Mesothelial cell of epicardium (in vitro differentiated cells): ENCODE measurements around the gene PIGC. TPM values are rescaled to one million over a fixed set of nuclear protein-coding genes. Genes with fewer than 3 reads are reported as not detected.

ENCODE experiments used
- DNase-seq, 2 experiments: peaks; one replicate each; pipeline ENCODE4 v3.0.0; 2021; ENCODE audit warnings: low spot score in 2 of 2; ENCODE audit not compliant: unreplicated experiment in 2 of 2
- H3K27ac Mint-ChIP-seq: 2 replicates; pipeline ENCODE4 v1.8.0; 2021; ENCODE audit warnings: mixed read lengths
- H3K27me3 Mint-ChIP-seq: 2 replicates; pipeline ENCODE4 v1.8.0; 2021; ENCODE audit warnings: low read depth, mixed read lengths
- H3K36me3 Mint-ChIP-seq: 2 replicates; pipeline ENCODE4 v1.8.0; 2021; ENCODE audit warnings: mixed read lengths
- H3K4me1 Mint-ChIP-seq: 2 replicates; pipeline ENCODE4 v1.8.0; 2021; ENCODE audit warnings: mixed read lengths
- H3K4me3 Mint-ChIP-seq: 2 replicates; pipeline ENCODE4 v1.8.0; 2021; ENCODE audit warnings: mild to moderate bottlenecking, moderate library complexity, mixed read lengths
- H3K9me3 Mint-ChIP-seq: 2 replicates; pipeline ENCODE4 v1.8.0; 2021; ENCODE audit warnings: mixed read lengths
- total RNA-seq: library from RNA; stranded (reverse); gene quantifications from 3 replicates; pipeline ENCODE4 v1.2.1, GENCODE V29; 2021
- TF ChIP-seq, protein P1 (sequence below): fragments of 200-600 bp; sonication (generic); IDR thresholded peaks from one replicate; pipeline ENCODE4 v1.5.0; 2021; ENCODE audit warnings: antibody characterized with exemption; ENCODE audit not compliant: unreplicated experiment

PIGC gene
- total RNA-seq, 1 donor from 2014 or later, result 31.9 TPM

DNA sequence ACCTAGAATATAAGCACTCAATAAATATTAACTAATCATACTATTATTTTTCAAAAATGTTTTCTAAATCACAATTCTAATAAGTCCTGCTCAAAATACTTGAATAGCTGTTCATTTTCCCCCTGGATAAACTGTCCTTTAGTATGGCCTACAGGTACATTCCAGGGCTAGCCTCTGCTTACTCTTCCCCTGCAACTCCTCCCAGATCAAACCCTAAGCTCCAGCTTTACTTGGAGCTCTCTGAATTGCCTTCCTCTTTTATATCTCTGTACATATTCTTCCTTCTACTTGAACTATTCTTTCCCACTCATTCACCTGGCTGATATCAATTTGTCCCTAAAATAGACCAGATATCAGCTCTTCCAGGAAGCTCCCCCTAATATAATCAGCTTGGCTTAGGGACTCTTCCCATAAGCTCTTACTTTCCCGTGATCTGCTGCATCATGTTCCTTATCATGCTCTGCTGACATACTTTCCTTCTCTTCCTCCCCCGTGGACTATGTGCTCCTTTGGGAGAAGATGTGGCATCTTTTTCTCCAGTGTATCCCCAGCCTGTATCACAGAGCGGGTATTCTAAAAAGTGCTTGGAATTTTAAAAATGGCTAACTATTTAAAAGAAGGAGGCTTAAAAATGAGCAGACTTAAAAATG, 43.1 kb upstream of the PIGC start:
- H3K4me3 Mint-ChIP-seq, result no peak overlapping the region
- H3K27ac Mint-ChIP-seq, result peak overlapping the region; percentile 78
- no peak for DNase-seq
- peaks cover 57% of the 10 kb centered on the region for H3K4me1 Mint-ChIP-seq
- no peaks in the 10 kb centered on the region for H3K36me3 Mint-ChIP-seq
- TF ChIP-seq, protein P1, sequence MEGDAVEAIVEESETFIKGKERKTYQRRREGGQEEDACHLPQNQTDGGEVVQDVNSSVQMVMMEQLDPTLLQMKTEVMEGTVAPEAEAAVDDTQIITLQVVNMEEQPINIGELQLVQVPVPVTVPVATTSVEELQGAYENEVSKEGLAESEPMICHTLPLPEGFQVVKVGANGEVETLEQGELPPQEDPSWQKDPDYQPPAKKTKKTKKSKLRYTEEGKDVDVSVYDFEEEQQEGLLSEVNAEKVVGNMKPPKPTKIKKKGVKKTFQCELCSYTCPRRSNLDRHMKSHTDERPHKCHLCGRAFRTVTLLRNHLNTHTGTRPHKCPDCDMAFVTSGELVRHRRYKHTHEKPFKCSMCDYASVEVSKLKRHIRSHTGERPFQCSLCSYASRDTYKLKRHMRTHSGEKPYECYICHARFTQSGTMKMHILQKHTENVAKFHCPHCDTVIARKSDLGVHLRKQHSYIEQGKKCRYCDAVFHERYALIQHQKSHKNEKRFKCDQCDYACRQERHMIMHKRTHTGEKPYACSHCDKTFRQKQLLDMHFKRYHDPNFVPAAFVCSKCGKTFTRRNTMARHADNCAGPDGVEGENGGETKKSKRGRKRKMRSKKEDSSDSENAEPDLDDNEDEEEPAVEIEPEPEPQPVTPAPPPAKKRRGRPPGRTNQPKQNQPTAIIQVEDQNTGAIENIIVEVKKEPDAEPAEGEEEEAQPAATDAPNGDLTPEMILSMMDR, result no peak
- H3K27me3 Mint-ChIP-seq, result no peaks in the 10 kb centered on the region
- no peaks in the 10 kb centered on the region for H3K9me3 Mint-ChIP-seq

GRCh38 chr1:172485626-172486025, 41.8 kb upstream of the PIGC start:
- Mint-ChIP-seq H3K9me3 (no peaks in the 10 kb centered on the region), H3K36me3 (no peaks in the 10 kb centered on the region), H3K27me3 (no peaks in the 10 kb centered on the region), H3K4me1 (peaks cover 61% of the 10 kb centered on the region), H3K4me3 (no peak overlapping the region), H3K27ac (peak overlapping the region; percentile 14)
- TF ChIP-seq, protein P1, result no peak
- DNase-seq, result no peak

DNA sequence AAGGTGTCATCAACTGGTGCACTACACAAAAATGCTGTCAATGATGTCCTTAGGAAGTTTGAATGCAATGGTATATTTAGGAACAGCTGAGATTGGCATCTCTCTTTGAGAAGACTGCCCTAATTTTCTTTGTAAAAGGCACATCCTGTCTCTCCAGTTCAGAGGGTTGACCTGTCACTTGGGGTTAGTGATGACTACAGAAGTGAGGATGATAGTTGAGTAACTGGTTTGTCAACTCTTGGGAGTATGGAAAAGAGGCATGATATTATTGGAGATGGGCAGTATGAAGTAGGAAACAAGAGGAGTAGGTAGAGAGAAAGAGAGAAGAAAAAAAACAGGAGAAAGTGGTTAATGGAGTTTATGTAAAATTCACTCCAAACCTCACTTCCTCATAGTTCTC, 40.4 kb upstream of the PIGC start:
- Mint-ChIP-seq H3K36me3 (no peaks in the 10 kb centered on the region), H3K9me3 (no peaks in the 10 kb centered on the region), H3K4me1 (peaks cover 68% of the 10 kb centered on the region), H3K27ac (peak overlapping the region; percentile 82), H3K27me3 (no peaks in the 10 kb centered on the region), H3K4me3 (no peak overlapping the region)
- TF ChIP-seq, protein P1, result no peak
- DNase-seq, result no peak

DNA sequence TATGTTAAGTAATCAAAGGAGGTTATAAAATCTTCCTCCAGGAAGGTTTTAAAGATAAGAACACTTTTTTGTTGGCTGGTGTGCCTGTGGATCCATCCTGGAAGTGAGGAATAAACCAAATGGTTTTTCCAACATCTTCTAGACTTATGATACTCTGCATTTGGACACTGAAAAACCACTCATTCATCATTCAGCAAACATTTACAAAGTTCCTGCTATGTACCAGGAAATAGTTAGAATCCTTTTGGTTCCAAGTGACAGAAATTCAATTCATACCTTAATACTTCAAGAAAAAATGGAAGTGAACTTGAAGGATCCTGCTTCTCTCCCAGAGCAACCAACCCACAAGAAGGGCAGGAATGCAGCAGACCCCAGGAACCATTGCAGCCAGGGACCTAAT, 39.6 kb upstream of the PIGC start:
- Mint-ChIP-seq H3K36me3 (no peaks in the 10 kb centered on the region), H3K27ac (peak overlapping the region; percentile 76), H3K27me3 (no peaks in the 10 kb centered on the region), H3K4me3 (no peak overlapping the region), H3K4me1 (peaks cover 76% of the 10 kb centered on the region), H3K9me3 (no peaks in the 10 kb centered on the region)
- DNase-seq, result no peak
- TF ChIP-seq, protein P1, result no peak

GRCh38 chr1:172482044-172482443, 38.2 kb upstream of the PIGC start:
- Mint-ChIP-seq H3K9me3 (no peaks in the 10 kb centered on the region), H3K4me1 (peaks cover 82% of the 10 kb centered on the region), H3K27me3 (no peaks in the 10 kb centered on the region), H3K4me3 (no peak overlapping the region), H3K36me3 (no peaks in the 10 kb centered on the region), H3K27ac (peak overlapping the region; percentile 78)
- no peak for DNase-seq
- TF ChIP-seq, protein P1, result no peak
